Measurements from ENCODE around the gene DTX1.

The DTX1 gene

GRCh38 chr12:113056631-113057488 is at the start of gene DTX1:
Gene DTX1, plus strand, starts transcription at chr12:113056730. Its CDS starts 1,463 bp downstream, at chr12:113058193.
- no peak for FAIRE-seq

- FAIRE-seq = no peak
Measured at GRCh38 chr12:113007166-113007565, 49.4 kb upstream of the DTX1 start.

- no peak for FAIRE-seq
Measured at GRCh38 chr12:113010701-113011100, 45.8 kb upstream of the DTX1 start.

- FAIRE-seq = no peak
Measured at GRCh38 chr12:113014565-113014964, 42.0 kb upstream of the DTX1 start.

GRCh38 chr12:113016796-113017195 is 39.7 kb upstream of the DTX1 start:
- FAIRE-seq = no peak

- no peak for FAIRE-seq
Measured at GRCh38 chr12:113019025-113019424, 37.5 kb upstream of the DTX1 start.

- no peak for FAIRE-seq
Measured at GRCh38 chr12:113021500-113021899, 35.0 kb upstream of the DTX1 start.

GRCh38 chr12:113022563-113023297 is 33.8 kb upstream of the DTX1 start:
- FAIRE-seq = no peak

GRCh38 chr12:113027726-113028125 is 28.8 kb upstream of the DTX1 start:
- no peak for FAIRE-seq

- FAIRE-seq = no peak
Measured at GRCh38 chr12:113030875-113031525, 25.5 kb upstream of the DTX1 start.

GRCh38 chr12:113039911-113040445 is 16.6 kb upstream of the DTX1 start:
- no peak for FAIRE-seq

GRCh38 chr12:113040722-113041171 is 15.8 kb upstream of the DTX1 start:
- FAIRE-seq = no peak

GRCh38 chr12:113041560-113041959 is 15.0 kb upstream of the DTX1 start:
- FAIRE-seq = no peak

- FAIRE-seq = no peak
Measured at GRCh38 chr12:113043240-113043639, 13.3 kb upstream of the DTX1 start.

- FAIRE-seq = no peak
Measured at GRCh38 chr12:113044516-113044915, 12.0 kb upstream of the DTX1 start.

- FAIRE-seq = no peak
Measured at GRCh38 chr12:113048716-113049127, 7.8 kb upstream of the DTX1 start.

- no peak for FAIRE-seq
Measured at GRCh38 chr12:113049976-113050742, 6.4 kb upstream of the DTX1 start.

GRCh38 chr12:113050795-113051194 is 5.7 kb upstream of the DTX1 start:
- FAIRE-seq = no peak

GRCh38 chr12:113051759-113052158 is 4.8 kb upstream of the DTX1 start:
- FAIRE-seq = no peak

GRCh38 chr12:113052326-113052725 is 4.2 kb upstream of the DTX1 start:
- no peak for FAIRE-seq

GRCh38 chr12:113054948-113055486 is 1.5 kb upstream of the DTX1 start:
- no peak for FAIRE-seq
